ENCODE data around the gene MYO1B.

The MYO1B gene

GRCh38 chr2:191412353-191412752 is 167.1 kb downstream of the MYO1B start:
- no peak for DNase-seq (ENCODE audit: low read depth)
- H3K4me3 ChIP-seq (ENCODE audit: low read depth, low read length), result no peak overlapping the region
- TF ChIP-seq CTCF (IDR thresholded peaks at IDR 0.05; ENCODE audit: low read depth, low read length, missing control alignments), result no peak

- no peak for DNase-seq (ENCODE audit: low read depth)
- no peak overlapping the region for H3K4me3 ChIP-seq (ENCODE audit: low read depth, low read length)
- TF ChIP-seq CTCF (IDR thresholded peaks at IDR 0.05; ENCODE audit: low read depth, low read length, missing control alignments), result no peak
These were observed 169.9 kb downstream of the MYO1B start for GRCh38 chr2:191415101-191415500.

- no peak overlapping the region for H3K4me3 ChIP-seq (ENCODE audit: low read depth, low read length)
- TF ChIP-seq CTCF (IDR thresholded peaks at IDR 0.05; ENCODE audit: low read depth, low read length, missing control alignments), result no peak
These were observed 170.7 kb downstream of the MYO1B start for GRCh38 chr2:191415858-191416257.

GRCh38 chr2:191417746-191418145 is 172.5 kb downstream of the MYO1B start:
- TF ChIP-seq CTCF (IDR thresholded peaks at IDR 0.05; ENCODE audit: low read depth, low read length, missing control alignments), result no peak
- no peak for DNase-seq (ENCODE audit: low read depth)
- no peak overlapping the region for H3K4me3 ChIP-seq (ENCODE audit: low read depth, low read length)

More at GRCh38 chr2:191415858-191416257, 170.7 kb downstream of the MYO1B start:
- DNase-seq (ENCODE audit: low read depth), result no peak

- no peak for TF ChIP-seq CTCF (IDR thresholded peaks at IDR 0.05; ENCODE audit: low read depth, low read length, missing control alignments)
- H3K4me3 ChIP-seq (ENCODE audit: low read depth, low read length), result no peak overlapping the region
- DNase-seq (ENCODE audit: low read depth), result no peak
These were observed 176.7 kb downstream of the MYO1B start for GRCh38 chr2:191421950-191422349.

- no peak for TF ChIP-seq CTCF (IDR thresholded peaks at IDR 0.05; ENCODE audit: low read depth, low read length, missing control alignments)
- no peak for DNase-seq (ENCODE audit: low read depth)
- H3K4me3 ChIP-seq (ENCODE audit: low read depth, low read length), result no peak overlapping the region
These were observed 181.8 kb downstream of the MYO1B start for GRCh38 chr2:191427031-191427430.

GRCh38 chr2:191428141-191428540 is 182.9 kb downstream of the MYO1B start:
- no peak for DNase-seq (ENCODE audit: low read depth)
- H3K4me3 ChIP-seq (ENCODE audit: low read depth, low read length), result no peak overlapping the region
- no peak for TF ChIP-seq CTCF (IDR thresholded peaks at IDR 0.05; ENCODE audit: low read depth, low read length, missing control alignments)
